ENCODE results near the gene C12orf42. TPM values are rescaled to one million over a fixed set of nuclear protein-coding genes. Genes with fewer than 3 reads are reported as not detected.

Gene C12orf42
- total RNA-seq, 1 experiment from 2014 or later, result not detected

DNA sequence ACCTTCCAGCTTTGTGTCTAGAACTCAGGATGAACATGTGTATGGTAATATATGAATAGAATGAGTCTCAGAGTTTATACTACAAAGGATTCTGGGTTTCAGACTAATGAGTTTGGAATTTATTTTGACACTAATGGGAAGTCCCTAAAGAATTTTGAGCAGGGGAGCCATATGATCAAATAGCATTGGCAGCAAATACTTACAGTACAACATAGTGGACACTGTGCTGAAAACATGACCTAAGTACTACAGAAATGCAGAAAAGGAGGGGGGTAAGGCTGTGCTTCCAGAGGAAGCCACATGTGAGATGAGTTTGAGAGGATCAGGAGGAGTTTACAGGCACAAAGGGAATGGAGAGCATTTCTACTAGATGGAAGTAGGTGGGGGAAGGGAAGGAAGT is 225.8 kb downstream of the C12orf42 start:
- no peak for TF ChIP-seq RAD21 (IDR thresholded peaks at IDR 0.05; ENCODE audit: low read depth)
- TF ChIP-seq, protein P1, sequence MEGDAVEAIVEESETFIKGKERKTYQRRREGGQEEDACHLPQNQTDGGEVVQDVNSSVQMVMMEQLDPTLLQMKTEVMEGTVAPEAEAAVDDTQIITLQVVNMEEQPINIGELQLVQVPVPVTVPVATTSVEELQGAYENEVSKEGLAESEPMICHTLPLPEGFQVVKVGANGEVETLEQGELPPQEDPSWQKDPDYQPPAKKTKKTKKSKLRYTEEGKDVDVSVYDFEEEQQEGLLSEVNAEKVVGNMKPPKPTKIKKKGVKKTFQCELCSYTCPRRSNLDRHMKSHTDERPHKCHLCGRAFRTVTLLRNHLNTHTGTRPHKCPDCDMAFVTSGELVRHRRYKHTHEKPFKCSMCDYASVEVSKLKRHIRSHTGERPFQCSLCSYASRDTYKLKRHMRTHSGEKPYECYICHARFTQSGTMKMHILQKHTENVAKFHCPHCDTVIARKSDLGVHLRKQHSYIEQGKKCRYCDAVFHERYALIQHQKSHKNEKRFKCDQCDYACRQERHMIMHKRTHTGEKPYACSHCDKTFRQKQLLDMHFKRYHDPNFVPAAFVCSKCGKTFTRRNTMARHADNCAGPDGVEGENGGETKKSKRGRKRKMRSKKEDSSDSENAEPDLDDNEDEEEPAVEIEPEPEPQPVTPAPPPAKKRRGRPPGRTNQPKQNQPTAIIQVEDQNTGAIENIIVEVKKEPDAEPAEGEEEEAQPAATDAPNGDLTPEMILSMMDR (IDR thresholded peaks at IDR 0.05 in 2 of 3, conservative IDR thresholded peaks at IDR 0.05 in 1 of 3; ENCODE audit: borderline replicate concordance in 1 of 3, insufficient read depth in 1 of 3, low read depth in 2 of 3, low read length in 2 of 3), result no peak
- no peak for TF ChIP-seq POLR2A (IDR thresholded peaks at IDR 0.05; ENCODE audit: borderline replicate concordance, extremely low read depth, insufficient read depth, insufficient read length)
- TF ChIP-seq, protein P2, sequence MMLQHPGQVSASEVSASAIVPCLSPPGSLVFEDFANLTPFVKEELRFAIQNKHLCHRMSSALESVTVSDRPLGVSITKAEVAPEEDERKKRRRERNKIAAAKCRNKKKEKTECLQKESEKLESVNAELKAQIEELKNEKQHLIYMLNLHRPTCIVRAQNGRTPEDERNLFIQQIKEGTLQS (IDR thresholded peaks at IDR 0.05), result no peak
- no peak for TF ChIP-seq CBX3 (IDR thresholded peaks at IDR 0.05; ENCODE audit: low read depth)
- TF ChIP-seq, protein P3, sequence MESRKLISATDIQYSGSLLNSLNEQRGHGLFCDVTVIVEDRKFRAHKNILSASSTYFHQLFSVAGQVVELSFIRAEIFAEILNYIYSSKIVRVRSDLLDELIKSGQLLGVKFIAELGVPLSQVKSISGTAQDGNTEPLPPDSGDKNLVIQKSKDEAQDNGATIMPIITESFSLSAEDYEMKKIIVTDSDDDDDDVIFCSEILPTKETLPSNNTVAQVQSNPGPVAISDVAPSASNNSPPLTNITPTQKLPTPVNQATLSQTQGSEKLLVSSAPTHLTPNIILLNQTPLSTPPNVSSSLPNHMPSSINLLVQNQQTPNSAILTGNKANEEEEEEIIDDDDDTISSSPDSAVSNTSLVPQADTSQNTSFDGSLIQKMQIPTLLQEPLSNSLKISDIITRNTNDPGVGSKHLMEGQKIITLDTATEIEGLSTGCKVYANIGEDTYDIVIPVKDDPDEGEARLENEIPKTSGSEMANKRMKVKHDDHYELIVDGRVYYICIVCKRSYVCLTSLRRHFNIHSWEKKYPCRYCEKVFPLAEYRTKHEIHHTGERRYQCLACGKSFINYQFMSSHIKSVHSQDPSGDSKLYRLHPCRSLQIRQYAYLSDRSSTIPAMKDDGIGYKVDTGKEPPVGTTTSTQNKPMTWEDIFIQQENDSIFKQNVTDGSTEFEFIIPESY (IDR thresholded peaks at IDR 0.05; ENCODE audit: extremely low read depth, insufficient replicate concordance, low read length), result no peak
- no peak for TF ChIP-seq POLR2AphosphoS5 (IDR thresholded peaks at IDR 0.05; ENCODE audit: low read depth, low read length)
- no peak for TF ChIP-seq SP1 (IDR thresholded peaks at IDR 0.05; ENCODE audit: low read depth)
- TF ChIP-seq EZH2 (IDR thresholded peaks at IDR 0.05), result no peak
- no peak for TF ChIP-seq REST (IDR thresholded peaks at IDR 0.05; ENCODE audit: low read depth)
- H3K9ac ChIP-seq (ENCODE audit: low read length), result no peak overlapping the region
- DNase-seq (ENCODE audit: low read depth, low spot score) (no peak), ATAC-seq (no peak)
- peaks cover 13% of the 10 kb centered on the region for H3K27me3 ChIP-seq (ENCODE audit: insufficient read depth, low read length)
- peaks cover 0 to 7% of the 10 kb centered on the region in 2 experiments; a peak in 2 of 4 replicates for H3K4me1 ChIP-seq (ENCODE audit: control insufficient read depth in 1 of 2, insufficient read depth in 2 of 2, low read length in 2 of 2)
- no peaks in the 10 kb centered on the region; the same call in 1 of the 2 replicates for H4K20me1 ChIP-seq (ENCODE audit: insufficient read depth)
- no peak overlapping the region for H3K27ac ChIP-seq (ENCODE audit: low read depth, low read length)
- no peak overlapping the region for H3K4me2 ChIP-seq (ENCODE audit: low read length)
- no peaks in the 10 kb centered on the region for H3K9me3 ChIP-seq (ENCODE audit: control insufficient read depth in 1 of 2, insufficient read depth in 1 of 2, low read depth in 1 of 2, low read length in 2 of 2)
- POLR2A ChIA-PET, result no interaction called here
- BruUV-seq (replicated peaks), result no TSS peak
- no peak overlapping the region for H3K4me3 ChIP-seq (replicated peaks in 1 of 2; ENCODE audit: low read depth in 1 of 2, low read length in 2 of 2)
- RAD21 ChIA-PET (ENCODE audit: low non-redundant PET in 1 of 2, low total read pairs in 2 of 2, uncharacterized antibody in 2 of 2, unreplicated experiment in 2 of 2), result no interaction called here
- H3K36me3 ChIP-seq (ENCODE audit: control insufficient read depth in 1 of 2, insufficient read depth in 2 of 2, low read length in 2 of 2), result no peaks in the 10 kb centered on the region
- H2AFZ ChIP-seq (ENCODE audit: low read depth, low read length, poor library complexity, severe bottlenecking), result no peak overlapping the region
- CTCF ChIA-PET, result no interaction called here
- H3K79me2 ChIP-seq (ENCODE audit: insufficient read depth, low read length), result no peaks in the 10 kb centered on the region
- intact Hi-C loops (cut with micrococcal nuclease), result no loop called here
- H3K9me2 ChIP-seq (ENCODE audit: insufficient read depth), result no peaks in the 10 kb centered on the region

Data from HCT116 (cell line).